CD4-positive, alpha-beta T cell (primary cell): ENCODE results near the gene USP6NL. TPM values are rescaled to one million over a fixed set of nuclear protein-coding genes. Genes with fewer than 3 reads are reported as not detected.

ENCODE experiments used
- ATAC-seq: fragments of 200-7000 bp; cut with Tn5 transposase; one replicate; pipeline ENCODE4 v1.10.0; 2022; ENCODE audit warnings: mild to moderate bottlenecking; ENCODE audit not compliant: poor library complexity
- CTCF ChIA-PET: fragments of 350-600 bp; sonication (Branson Sonifier 250); formaldehyde crosslinking; loops from one replicate; lab custom pipeline; 2021; ENCODE audit warnings: antibody characterized with exemption, inconsistent platforms; lab: Charles Lee
- POLR2A ChIA-PET: fragments of 350-600 bp; sonication (Branson Sonifier 250); formaldehyde crosslinking; loops from one replicate; lab custom pipeline; 2021; ENCODE audit warnings: antibody characterized with exemption, inconsistent platforms; lab: Charles Lee
- DNase-seq, 14 experiments: peaks; one replicate each; pipeline ENCODE4 v3.0.0-alpha.2; 2013 to 2020; ENCODE audit warnings: mixed read lengths in 2 of 14
- H3K27ac ChIP-seq, 2 donors: one replicate each; pipeline versions ENCODE4 v1.5.1 to v1.7.0; 2013; ENCODE audit warnings: low read length in 2 of 2, low read depth in 1 of 2, mild to moderate bottlenecking in 1 of 2
- H3K27me3 ChIP-seq, 2 experiments: 1 replicate in 1 of 2; 2 replicates in 1 of 2; pipeline versions ENCODE4 v1.6.1 to v1.7.0; 2013; ENCODE audit warnings: low read length in 2 of 2, control low read depth in 1 of 2, mild to moderate bottlenecking in 1 of 2, moderate library complexity in 1 of 2; ENCODE audit not compliant: insufficient read depth in 2 of 2, control insufficient read depth in 1 of 2
- H3K36me3 ChIP-seq: one replicate; pipeline ENCODE4 v1.6.1; 2013; ENCODE audit warnings: low read length, control low read depth; ENCODE audit not compliant: insufficient read depth
- H3K4me1 ChIP-seq: one replicate; pipeline ENCODE4 v1.6.1; 2013; ENCODE audit warnings: low read length, control low read depth; ENCODE audit not compliant: insufficient read depth
- H3K4me3 ChIP-seq: one replicate; pipeline ENCODE4 v1.5.1; 2013; ENCODE audit warnings: mild to moderate bottlenecking, low read length, moderate library complexity
- H3K9me3 ChIP-seq, 2 experiments: 1 replicate in 1 of 2; 2 replicates in 1 of 2; pipeline versions ENCODE4 v1.6.1 to v1.7.0; 2013; ENCODE audit warnings: low read length in 2 of 2, mild to moderate bottlenecking in 2 of 2, control low read depth in 1 of 2, moderate library complexity in 1 of 2; ENCODE audit not compliant: control insufficient read depth in 1 of 2, insufficient read depth in 1 of 2
- H3K27ac Mint-ChIP-seq: one replicate; pipeline ENCODE4 v1.8.0; 2020; ENCODE audit warnings: mixed read lengths
- H3K27me3 Mint-ChIP-seq: one replicate; pipeline ENCODE4 v1.8.0; 2021; ENCODE audit warnings: mixed read lengths
- H3K36me3 Mint-ChIP-seq: one replicate; pipeline ENCODE4 v1.8.0; 2021; ENCODE audit warnings: low read depth, mixed read lengths
- H3K4me1 Mint-ChIP-seq: one replicate; pipeline ENCODE4 v1.8.0; 2021; ENCODE audit warnings: low read depth, mixed read lengths
- H3K4me3 Mint-ChIP-seq: one replicate; pipeline ENCODE4 v1.8.0; 2020; ENCODE audit warnings: mild to moderate bottlenecking, mixed read lengths
- H3K9me3 Mint-ChIP-seq: one replicate; pipeline ENCODE4 v1.8.0; 2020; ENCODE audit warnings: mixed read lengths
- intact Hi-C, 2 experiments: fragments of 100-400 bp; cut with DNase I in 1 of 2; cut with micrococcal nuclease in 1 of 2; formaldehyde crosslinking; loops; one replicate each; pipeline versions ENCODE4 v1.15.1 to v1.9.0; 2023 to 2025; cut with DNase I, micrococcal nuclease
- total RNA-seq, 174 experiments: library from RNA in 2 of 174; stranded (reverse) in 2 of 174; gene quantifications; one replicate each; pipeline ENCODE4 v1.2.3 and lab custom pipeline; 2021 to 2026
- TF ChIP-seq, protein P1 (sequence below): fragments of 200-600 bp; IDR thresholded peaks from one replicate; pipeline ENCODE4 v1.8.0; 2022; ENCODE audit warnings: antibody characterized with exemption, mild to moderate bottlenecking

Gene USP6NL
- total RNA-seq, 2 experiments from 2014 or later, result 5.2 to 5.6 TPM

- ATAC-seq, result no peak
- Histone ChIP-seq H3K36me3 (no peaks in the 10 kb centered on the region), H3K9me3 (no peaks in the 10 kb centered on the region), H3K27ac (no peak overlapping the region), H3K4me1 (peaks cover 8% of the 10 kb centered on the region), H3K27me3 (no peaks in the 10 kb centered on the region), H3K4me3 (no peak overlapping the region)
- Mint-ChIP-seq H3K4me1 (peaks cover 15% of the 10 kb centered on the region), H3K9me3 (no peaks in the 10 kb centered on the region), H3K36me3 (no peaks in the 10 kb centered on the region), H3K27ac (no peak overlapping the region), H3K27me3 (peaks cover 9% of the 10 kb centered on the region), H3K4me3 (no peak overlapping the region)
- CTCF ChIA-PET, result no interaction called here
- POLR2A ChIA-PET, result no interaction called here
- no peak for DNase-seq
- intact Hi-C loops, result no loop called here
- TF ChIP-seq, protein P1, sequence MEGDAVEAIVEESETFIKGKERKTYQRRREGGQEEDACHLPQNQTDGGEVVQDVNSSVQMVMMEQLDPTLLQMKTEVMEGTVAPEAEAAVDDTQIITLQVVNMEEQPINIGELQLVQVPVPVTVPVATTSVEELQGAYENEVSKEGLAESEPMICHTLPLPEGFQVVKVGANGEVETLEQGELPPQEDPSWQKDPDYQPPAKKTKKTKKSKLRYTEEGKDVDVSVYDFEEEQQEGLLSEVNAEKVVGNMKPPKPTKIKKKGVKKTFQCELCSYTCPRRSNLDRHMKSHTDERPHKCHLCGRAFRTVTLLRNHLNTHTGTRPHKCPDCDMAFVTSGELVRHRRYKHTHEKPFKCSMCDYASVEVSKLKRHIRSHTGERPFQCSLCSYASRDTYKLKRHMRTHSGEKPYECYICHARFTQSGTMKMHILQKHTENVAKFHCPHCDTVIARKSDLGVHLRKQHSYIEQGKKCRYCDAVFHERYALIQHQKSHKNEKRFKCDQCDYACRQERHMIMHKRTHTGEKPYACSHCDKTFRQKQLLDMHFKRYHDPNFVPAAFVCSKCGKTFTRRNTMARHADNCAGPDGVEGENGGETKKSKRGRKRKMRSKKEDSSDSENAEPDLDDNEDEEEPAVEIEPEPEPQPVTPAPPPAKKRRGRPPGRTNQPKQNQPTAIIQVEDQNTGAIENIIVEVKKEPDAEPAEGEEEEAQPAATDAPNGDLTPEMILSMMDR, result no peak
Measured at GRCh38 chr10:11636697-11637303, 25.4 kb upstream of the USP6NL start.

DNA sequence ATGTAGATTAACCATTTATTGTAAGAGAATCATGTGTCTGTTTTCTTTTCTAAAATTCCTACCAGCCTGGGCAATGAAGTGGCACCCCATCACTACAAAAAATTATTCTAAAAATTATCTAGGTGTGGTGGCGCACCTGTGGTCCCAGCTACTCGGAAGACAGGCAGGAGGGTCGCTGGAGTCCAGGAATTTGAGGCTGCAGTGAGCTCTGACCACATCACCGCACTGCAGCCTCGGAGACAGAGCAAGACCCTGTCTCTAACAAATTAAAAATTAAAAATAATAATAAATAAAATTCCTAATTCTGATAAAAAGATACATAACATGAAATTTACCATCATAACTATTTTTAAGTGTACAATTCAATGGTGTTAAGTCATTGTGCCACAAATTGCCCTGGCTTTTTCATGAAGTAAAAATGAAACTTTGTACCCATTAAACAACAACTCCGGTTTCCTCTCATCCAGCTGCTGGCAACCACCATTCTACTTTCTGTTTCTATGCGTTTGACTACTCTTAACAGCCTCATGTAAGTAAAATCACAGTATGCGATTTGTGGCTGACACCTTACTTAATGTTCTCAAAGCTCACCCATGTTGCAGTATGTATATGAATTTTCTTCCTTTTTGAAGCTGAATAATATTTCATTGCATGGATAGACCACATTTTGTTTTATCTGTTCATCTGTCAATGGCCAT lies 20.6 kb upstream of the USP6NL start:
- Mint-ChIP-seq H3K27ac (no peak overlapping the region), H3K27me3 (peaks cover 5% of the 10 kb centered on the region), H3K9me3 (no peaks in the 10 kb centered on the region), H3K4me1 (peaks cover 19% of the 10 kb centered on the region), H3K4me3 (peak overlapping the region; percentile 22), H3K36me3 (no peaks in the 10 kb centered on the region)
- TF ChIP-seq, protein P1, result no peak
- Histone ChIP-seq H3K4me3 (no peak overlapping the region), H3K9me3 (no peaks in the 10 kb centered on the region), H3K36me3 (no peaks in the 10 kb centered on the region), H3K4me1 (peaks cover 8% of the 10 kb centered on the region), H3K27me3 (no peaks in the 10 kb centered on the region), H3K27ac (no peak overlapping the region)
- ChIA-PET CTCF (interaction anchor here (1.0 kb wide), 1 partner anchor 62 kb away, joined by 4 read pairs; no protein-coding TSS in a partner anchor), POLR2A (interaction anchor here (1.4 kb wide), 1 partner anchor 9 kb away, joined by 5 read pairs; no protein-coding TSS in a partner anchor)
- DNase-seq (peak in 6 of 14 experiments; percentile 8 to 59 (median 29)), ATAC-seq (peak; percentile 56)
- intact Hi-C loops, result no loop called here

GRCh38 chr10:11631291-11631690 lies 19.8 kb upstream of the USP6NL start:
- ChIA-PET POLR2A (interaction anchor here (0.6 to 1.4 kb wide), 2 partner anchors 8 to 413 kb away, joined by 3 to 5 read pairs; no protein-coding TSS in a partner anchor), CTCF (interaction anchor here (1.0 kb wide), 1 partner anchor 62 kb away, joined by 4 read pairs; no protein-coding TSS in a partner anchor)
- Mint-ChIP-seq H3K36me3 (no peaks in the 10 kb centered on the region), H3K27ac (no peak overlapping the region), H3K4me1 (peaks cover 19% of the 10 kb centered on the region), H3K9me3 (no peaks in the 10 kb centered on the region), H3K4me3 (no peak overlapping the region), H3K27me3 (no peaks in the 10 kb centered on the region)
- DNase-seq, result no peak
- H3K27ac ChIP-seq, result no peak overlapping the region
- TF ChIP-seq, protein P1, result no peak
- H3K4me1 ChIP-seq, result peaks cover 8% of the 10 kb centered on the region
- no peaks in the 10 kb centered on the region for H3K36me3 ChIP-seq
- intact Hi-C loops, result no loop called here
- no peaks in the 10 kb centered on the region for H3K9me3 ChIP-seq
- H3K4me3 ChIP-seq, result no peak overlapping the region
- no peaks in the 10 kb centered on the region for H3K27me3 ChIP-seq
- no peak for ATAC-seq
